WTC11 (cell line): Measurements from ENCODE around the gene TRIM44.

ENCODE experiments used
- ATF1 ChIP-seq: sonication (generic); formaldehyde crosslinking; IDR thresholded peaks from 2 replicates; pipeline ENCODE4 v1.8.1; 2023; ENCODE audit warnings: mild to moderate bottlenecking, moderate library complexity, missing genetic modification reagents
- CREB1 ChIP-seq: sonication (generic); formaldehyde crosslinking; IDR thresholded peaks from 2 replicates; pipeline ENCODE4 v1.8.0; 2023; ENCODE audit warnings: mild to moderate bottlenecking, missing genetic modification reagents
- CTCF ChIP-seq: fragments of 200-600 bp; IDR thresholded peaks from 2 replicates; pipeline ENCODE4 v1.8.0; 2022; ENCODE audit warnings: antibody characterized with exemption
- FOXP4 ChIP-seq: sonication (generic); formaldehyde crosslinking; IDR thresholded peaks from 2 replicates; pipeline ENCODE4 v1.8.0; 2022; ENCODE audit warnings: mild to moderate bottlenecking, missing genetic modification reagents
- ZNF263 ChIP-seq: sonication (generic); formaldehyde crosslinking; IDR thresholded peaks from 2 replicates; pipeline ENCODE4 v1.8.1; 2022; ENCODE audit warnings: low read depth, mild to moderate bottlenecking, moderate library complexity, missing genetic modification reagents

GRCh38 chr11:35689081-35689996 lies 26.8 kb downstream of the TRIM44 start:
- TF ChIP-seq CREB1 (CRISPR knock-in tag) = no peak
- TF ChIP-seq CTCF = no peak
- no peak for TF ChIP-seq ZNF263 (CRISPR knock-in tag)
- no peak for TF ChIP-seq FOXP4 (CRISPR knock-in tag)
- no peak for TF ChIP-seq ATF1 (CRISPR knock-in tag)
